HTR-8/SVneo (cell line): Measurements from ENCODE around the gene SMIM13.

Experiments used
- DNase-seq: peaks from one replicate; pipeline ENCODE4 v3.0.0; 2011; ENCODE audit warnings: low spot score, mixed read lengths; ENCODE audit not compliant: insufficient read length
- FAIRE-seq: peaks from 2 replicates; lab custom pipeline; 2011; peaks lifted over from hg19 to GRCh38; lab: Jason Lieb, UNC

The SMIM13 gene

GRCh38 chr6:11146117-11146826 lies 52.6 kb downstream of the SMIM13 start:
- DNase-seq (no peak), FAIRE-seq (no peak)

GRCh38 chr6:11149551-11149950 lies 55.9 kb downstream of the SMIM13 start:
- FAIRE-seq: no peak
- DNase-seq: no peak

- no peak for DNase-seq
These were observed 57.9 kb downstream of the SMIM13 start for GRCh38 chr6:11151488-11151887.

GRCh38 chr6:11152581-11152980 lies 58.9 kb downstream of the SMIM13 start:
- FAIRE-seq (no peak), DNase-seq (no peak)

More at GRCh38 chr6:11151488-11151887, 57.9 kb downstream of the SMIM13 start:
- FAIRE-seq: no peak

- DNase-seq (no peak), FAIRE-seq (no peak)
These were observed 59.8 kb downstream of the SMIM13 start for GRCh38 chr6:11153447-11153846.

GRCh38 chr6:11155589-11155988 lies 62.0 kb downstream of the SMIM13 start:
- no peak for DNase-seq
- FAIRE-seq: no peak

GRCh38 chr6:11160199-11160598 lies 66.6 kb downstream of the SMIM13 start:
- no peak for FAIRE-seq
- DNase-seq: no peak

- no peak for DNase-seq
- FAIRE-seq: no peak
These were observed 67.7 kb downstream of the SMIM13 start for GRCh38 chr6:11161031-11161956.

GRCh38 chr6:11162262-11162661 lies 68.6 kb downstream of the SMIM13 start:
- no peak for FAIRE-seq

GRCh38 chr6:11163932-11164331 lies 70.3 kb downstream of the SMIM13 start:
- DNase-seq: no peak
- no peak for FAIRE-seq

More at GRCh38 chr6:11162262-11162661, 68.6 kb downstream of the SMIM13 start:
- no peak for DNase-seq

GRCh38 chr6:11164717-11165646 lies 71.3 kb downstream of the SMIM13 start:
- no peak for DNase-seq
- FAIRE-seq: no peak

- FAIRE-seq (no peak), DNase-seq (no peak)
These were observed 73.3 kb downstream of the SMIM13 start for GRCh38 chr6:11166948-11167347.

GRCh38 chr6:11168091-11168635 lies 74.5 kb downstream of the SMIM13 start:
- DNase-seq: no peak
- FAIRE-seq: no peak

- DNase-seq (no peak), FAIRE-seq (no peak)
These were observed 78.3 kb downstream of the SMIM13 start for GRCh38 chr6:11171952-11172351.

GRCh38 chr6:11172501-11173327 lies 79.1 kb downstream of the SMIM13 start:
- DNase-seq (peak; percentile 48), FAIRE-seq (peak; percentile 23)

- DNase-seq: no peak
These were observed 80.6 kb downstream of the SMIM13 start for GRCh38 chr6:11174242-11174611.

GRCh38 chr6:11177271-11177670 lies 83.6 kb downstream of the SMIM13 start:
- DNase-seq: no peak
- FAIRE-seq: no peak

More at GRCh38 chr6:11174242-11174611, 80.6 kb downstream of the SMIM13 start:
- no peak for FAIRE-seq

GRCh38 chr6:11179088-11179418 lies 85.4 kb downstream of the SMIM13 start:
- FAIRE-seq (no peak), DNase-seq (no peak)
